ENCODE measurements around the gene XYLT2.

Gene XYLT2

GRCh38 chr17:50352072-50352692, 6.3 kb downstream of the XYLT2 start:
- FAIRE-seq = no peak

GRCh38 chr17:50352693-50353599, 7.0 kb downstream of the XYLT2 start:
- FAIRE-seq = no peak

GRCh38 chr17:50353600-50354195, 7.8 kb downstream of the XYLT2 start:
- FAIRE-seq = no peak

GRCh38 chr17:50354198-50354597, 8.3 kb downstream of the XYLT2 start:
- no peak for FAIRE-seq

DNA sequence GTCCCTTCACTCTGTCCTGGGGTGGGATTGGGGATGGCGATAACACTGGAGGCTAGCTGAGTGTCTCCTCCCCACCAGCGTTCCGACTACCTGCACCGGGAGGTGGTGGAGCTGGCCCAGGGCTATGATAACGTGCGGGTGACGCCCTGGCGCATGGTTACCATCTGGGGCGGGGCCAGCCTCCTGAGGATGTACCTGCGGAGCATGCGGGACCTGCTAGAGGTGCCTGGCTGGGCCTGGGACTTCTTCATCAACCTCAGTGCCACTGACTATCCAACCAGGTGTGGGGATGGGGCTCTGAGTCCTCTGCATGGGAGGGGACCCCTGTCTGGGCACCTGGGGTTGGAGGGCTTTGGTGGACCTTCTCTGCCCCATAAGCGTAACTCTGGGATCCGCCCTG, 8.8 kb downstream of the XYLT2 start:
- FAIRE-seq = no peak

DNA sequence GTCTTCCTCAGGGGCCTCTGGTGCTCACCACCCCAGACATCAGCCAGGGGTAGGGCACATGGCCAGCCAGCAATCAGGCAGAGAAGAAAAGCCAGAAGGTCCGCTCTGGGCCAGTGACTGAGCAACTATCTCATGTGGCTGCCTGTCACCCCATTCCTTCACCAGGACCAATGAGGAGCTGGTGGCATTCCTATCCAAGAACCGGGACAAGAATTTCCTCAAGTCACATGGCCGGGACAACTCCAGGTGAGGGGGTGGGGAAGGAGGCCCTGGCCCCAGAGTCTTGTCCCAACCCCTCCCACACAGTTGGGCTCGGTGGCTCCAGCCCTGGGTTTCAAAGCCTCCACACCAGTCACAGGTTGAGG, 9.4 kb downstream of the XYLT2 start:
- FAIRE-seq = no peak

DNA sequence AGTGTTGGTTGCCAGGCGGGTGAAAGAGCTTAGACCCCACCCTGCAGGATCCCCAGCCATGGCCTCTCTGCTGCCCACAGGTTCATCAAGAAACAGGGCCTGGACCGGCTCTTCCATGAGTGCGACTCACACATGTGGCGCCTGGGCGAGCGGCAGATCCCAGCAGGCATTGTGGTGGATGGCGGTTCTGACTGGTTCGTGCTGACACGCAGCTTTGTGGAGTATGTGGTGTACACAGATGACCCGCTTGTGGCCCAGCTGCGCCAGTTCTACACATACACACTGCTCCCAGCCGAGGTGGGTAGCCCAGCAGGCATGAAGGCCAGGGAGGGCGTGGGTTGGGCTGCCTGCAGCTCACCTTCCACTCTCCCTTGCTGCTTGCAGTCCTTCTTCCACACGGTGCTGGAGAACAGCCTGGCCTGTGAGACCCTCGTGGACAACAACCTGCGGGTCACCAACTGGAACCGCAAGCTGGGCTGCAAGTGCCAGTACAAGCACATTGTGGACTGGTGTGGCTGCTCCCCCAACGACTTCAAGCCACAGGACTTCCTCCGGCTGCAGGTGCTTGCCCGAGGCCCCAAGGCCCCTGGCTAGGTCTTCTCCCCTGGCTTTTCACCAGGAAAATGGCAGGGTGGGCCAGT, 9.9 kb downstream of the XYLT2 start:
- no peak for FAIRE-seq

GRCh38 chr17:50356418-50356817, 10.5 kb downstream of the XYLT2 start:
- no peak for FAIRE-seq

DNA sequence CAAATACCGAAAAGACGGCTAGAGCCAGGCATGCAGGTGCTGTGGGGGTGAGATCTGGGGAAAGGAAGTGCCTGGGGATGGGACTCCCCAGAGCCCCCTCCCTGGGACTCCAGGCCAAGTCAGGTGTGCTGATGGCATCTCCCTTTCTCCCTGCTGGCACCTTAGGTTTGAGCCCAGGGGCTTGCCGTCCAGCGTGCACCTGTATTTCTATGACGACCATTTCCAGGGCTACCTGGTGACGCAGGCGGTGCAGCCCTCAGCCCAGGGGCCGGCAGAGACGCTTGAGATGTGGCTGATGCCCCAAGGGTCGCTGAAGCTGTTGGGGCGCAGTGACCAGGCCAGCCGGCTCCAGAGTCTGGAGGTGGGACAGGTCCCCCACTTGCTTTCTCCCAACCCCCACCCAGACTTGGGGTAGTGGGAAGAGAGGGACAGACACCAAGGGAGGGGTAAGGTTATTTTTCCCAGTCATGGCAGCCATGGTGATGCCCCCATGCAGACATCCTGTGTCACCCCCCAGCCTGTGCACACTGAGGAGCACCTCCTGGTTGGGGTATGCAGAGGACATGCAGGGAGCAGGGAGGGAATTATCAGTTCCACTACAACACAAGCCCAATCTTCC, 11.1 kb downstream of the XYLT2 start:
- FAIRE-seq = no peak

- FAIRE-seq = no peak
Measured at GRCh38 chr17:50358177-50358576, 12.3 kb downstream of the XYLT2 start.

DNA sequence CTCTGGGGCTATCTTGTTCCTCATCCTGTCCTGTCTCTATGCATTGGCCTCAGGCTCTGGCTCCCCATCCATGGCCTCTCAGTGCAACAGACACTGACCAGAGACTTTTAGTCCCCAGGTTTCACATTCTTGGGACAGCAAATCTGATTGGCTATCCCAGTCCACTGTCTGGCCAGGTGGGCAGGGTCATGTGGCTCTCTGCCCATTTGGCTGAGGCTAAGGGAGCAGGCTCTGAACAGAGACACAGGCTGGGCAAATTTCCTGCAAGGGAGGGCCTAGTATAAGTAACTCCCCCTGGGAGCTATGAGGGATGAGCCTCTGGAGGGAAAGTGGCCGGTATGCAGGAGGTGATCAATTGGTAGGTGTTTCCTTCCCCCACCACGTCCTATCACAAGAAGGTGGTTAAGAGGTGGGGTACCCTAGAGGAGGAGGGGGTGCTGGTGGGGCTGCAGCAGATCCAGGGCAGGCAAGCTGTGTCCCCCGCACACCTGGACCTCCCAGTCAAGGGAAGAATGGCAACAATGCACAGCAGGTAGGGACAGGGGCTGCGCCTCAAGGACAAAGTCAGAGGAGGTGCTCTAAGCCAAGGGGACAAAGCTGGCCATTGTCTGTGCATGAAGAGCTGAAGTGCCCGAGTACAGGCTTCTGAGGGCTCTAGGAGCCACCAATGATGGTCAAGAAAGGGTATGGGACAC, 13.2 kb downstream of the XYLT2 start:
- no peak for FAIRE-seq

DNA sequence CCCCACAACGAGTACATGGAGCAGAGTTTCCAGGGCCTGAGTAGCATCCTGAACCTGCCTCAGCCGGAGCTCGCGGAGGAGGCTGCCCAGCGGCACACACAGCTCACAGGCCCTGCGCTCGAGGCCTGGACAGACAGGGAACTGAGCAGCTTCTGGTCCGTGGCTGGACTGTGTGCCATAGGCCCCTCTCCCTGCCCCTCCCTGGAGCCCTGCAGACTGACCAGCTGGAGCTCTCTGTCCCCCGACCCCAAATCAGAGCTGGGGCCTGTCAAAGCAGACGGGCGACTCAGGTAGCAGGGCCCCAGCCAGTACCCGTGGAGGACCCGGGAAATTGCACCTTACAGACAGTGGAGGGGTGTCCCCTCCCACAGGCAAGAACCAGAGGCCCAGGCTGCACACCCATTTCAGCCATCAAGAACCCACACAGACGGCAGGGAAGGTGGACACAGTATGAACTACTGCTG, 14.1 kb downstream of the XYLT2 start:
- FAIRE-seq = no peak

GRCh38 chr17:50360486-50361115, 14.7 kb downstream of the XYLT2 start:
- FAIRE-seq = no peak

- peak; percentile 83 for FAIRE-seq
Measured at GRCh38 chr17:50361561-50362480, 15.9 kb downstream of the XYLT2 start.

GRCh38 chr17:50362661-50363060, 16.7 kb downstream of the XYLT2 start:
- FAIRE-seq = no peak

DNA sequence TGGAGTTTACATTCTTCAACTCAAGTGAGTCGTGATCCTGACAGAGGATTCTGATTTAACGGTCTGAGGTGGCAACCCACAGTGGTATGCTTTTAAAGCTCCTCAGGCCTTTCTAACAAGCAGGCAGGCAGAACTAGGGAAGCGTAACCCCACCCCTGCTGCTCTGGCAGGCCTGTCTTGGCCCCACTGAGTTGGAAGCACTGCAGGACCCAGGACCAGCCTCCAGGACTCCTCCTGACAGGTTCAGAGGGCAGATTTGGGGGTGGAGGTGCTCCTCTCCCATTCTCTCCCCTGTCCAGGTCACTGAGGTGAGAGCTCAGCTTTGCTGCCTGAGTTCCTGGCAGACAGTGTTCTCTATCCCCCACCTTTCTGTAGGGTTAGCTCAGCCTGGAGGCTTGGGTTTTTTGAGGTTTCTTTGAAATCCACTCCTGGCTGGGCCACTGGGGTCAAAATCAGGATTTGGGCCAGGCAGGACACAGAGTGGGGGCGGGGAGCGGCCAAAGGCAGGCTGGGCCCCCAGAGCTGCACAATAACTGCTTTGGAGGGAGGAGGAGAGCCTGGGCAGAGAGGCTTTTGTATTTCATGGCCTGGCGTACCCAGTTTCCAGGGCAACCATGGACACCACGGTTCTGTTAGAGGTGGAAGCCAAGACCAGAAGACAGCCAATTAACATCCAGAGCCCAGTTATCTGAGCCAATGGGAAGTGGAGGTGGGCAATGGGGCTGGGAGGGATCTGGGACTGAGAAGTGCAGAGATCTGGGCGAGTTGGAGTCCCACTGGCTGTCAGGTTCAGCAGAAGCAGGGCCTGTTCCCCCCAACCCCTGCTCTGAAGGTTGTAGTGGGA, 17.5 kb downstream of the XYLT2 start:
- FAIRE-seq = no peak

GRCh38 chr17:50364061-50364458, 18.1 kb downstream of the XYLT2 start:
- FAIRE-seq = no peak

GRCh38 chr17:50364715-50365114, 18.8 kb downstream of the XYLT2 start:
- FAIRE-seq = no peak

GRCh38 chr17:50365165-50365564, 19.2 kb downstream of the XYLT2 start:
- no peak for FAIRE-seq
